H1 (cell line): ENCODE data around the gene OAT. TPM values are rescaled to one million over a fixed set of nuclear protein-coding genes. Genes with fewer than 3 reads are reported as not detected.

Source experiments
- CTCF ChIA-PET: fragments of 300-600 bp; sonication (Branson Sonifier 250); formaldehyde crosslinking; loops from one replicate; lab custom pipeline; 2021; ENCODE audit not compliant: partially characterized antibody; lab: Charles Lee
- POLR2A ChIA-PET: fragments of 300-600 bp; sonication (Branson Sonifier 250); formaldehyde crosslinking; loops from one replicate; lab custom pipeline; 2021; ENCODE audit warnings: inconsistent platforms; ENCODE audit not compliant: partially characterized antibody; lab: Charles Lee
- DNase-seq, 2 experiments: peaks; one replicate each; pipeline versions ENCODE4 v3.0.0 to v3.0.0-alpha.2; 2010 to 2022; ENCODE audit warnings: low spot score in 2 of 2, low read depth in 1 of 2, mixed read lengths in 1 of 2
- FAIRE-seq: peaks from 2 replicates; lab custom pipeline; 2011; peaks lifted over from hg19 to GRCh38; lab: Jason Lieb, UNC
- H2AFZ ChIP-seq: 2 replicates; pipeline ENCODE4 v1.8.1; 2012; ENCODE audit warnings: low read length, inconsistent platforms
- H2AK5ac ChIP-seq: 2 replicates; pipeline ENCODE4 v1.6.1; 2013; ENCODE audit warnings: low read depth, low read length
- H2BK120ac ChIP-seq: replicated peaks from 2 replicates; pipeline ENCODE3; 2013; ENCODE audit warnings: low read depth, low read length, inconsistent platforms
- H2BK12ac ChIP-seq: 2 replicates; pipeline ENCODE4 v1.6.1; 2013; ENCODE audit warnings: low read depth, low read length
- H2BK15ac ChIP-seq: 2 replicates; pipeline ENCODE4 v1.6.1; 2013; ENCODE audit warnings: low read length
- H2BK20ac ChIP-seq: 2 replicates; pipeline ENCODE4 v1.6.1; 2013; ENCODE audit warnings: low read length
- H2BK5ac ChIP-seq: 2 replicates; pipeline ENCODE4 v1.6.1; 2013; ENCODE audit warnings: low read depth, low read length
- H3K14ac ChIP-seq: 2 replicates; pipeline ENCODE4 v1.6.1; 2013; ENCODE audit warnings: inconsistent platforms; ENCODE audit not compliant: insufficient read length
- H3K18ac ChIP-seq: 2 replicates; pipeline ENCODE4 v1.6.1; 2013; ENCODE audit warnings: low read length; ENCODE audit errors: extremely low read depth
- H3K23ac ChIP-seq: 2 replicates; pipeline ENCODE4 v1.6.1; 2013; ENCODE audit warnings: inconsistent platforms; ENCODE audit not compliant: insufficient read length
- H3K23me2 ChIP-seq: 2 replicates; pipeline ENCODE4 v1.6.1; 2013; ENCODE audit warnings: low read depth, low read length
- H3K27ac ChIP-seq: 2 replicates; pipeline ENCODE4 v1.6.1; 2011; ENCODE audit warnings: low read depth, low read length, inconsistent platforms
- H3K27me3 ChIP-seq, 4 experiments: replicated peaks in 1 of 4; 1 replicate in 1 of 4; 2 replicates in 3 of 4; pipeline versions ENCODE4 v1.6.1 to v1.8.1; 2011 to 2013; ENCODE audit warnings: low read length in 3 of 4, mild to moderate bottlenecking in 3 of 4, inconsistent platforms in 2 of 4, mixed read lengths in 2 of 4, moderate library complexity in 1 of 4; ENCODE audit not compliant: control insufficient read depth in 3 of 4, insufficient read depth in 3 of 4; ENCODE audit errors: extremely low read depth in 1 of 4
- H3K36me3 ChIP-seq, 4 experiments: 2 replicates each; pipeline versions ENCODE4 v1.6.1 to v1.8.1; 2011 to 2013; ENCODE audit warnings: mild to moderate bottlenecking in 4 of 4, low read length in 3 of 4, moderate library complexity in 2 of 4, control low read depth in 1 of 4, inconsistent platforms in 1 of 4; ENCODE audit not compliant: insufficient read depth in 4 of 4, control insufficient read depth in 2 of 4
- H3K4ac ChIP-seq: replicated peaks from 2 replicates; pipeline ENCODE3; 2013; ENCODE audit warnings: low read length, low read depth, mixed read lengths, inconsistent platforms; ENCODE audit not compliant: insufficient read length
- H3K4me1 ChIP-seq, 4 experiments: replicated peaks in 1 of 4; 1 replicate in 1 of 4; 2 replicates in 3 of 4; pipeline versions ENCODE4 v1.6.1 to v1.8.1; 2011 to 2013; ENCODE audit warnings: low read length in 3 of 4, inconsistent platforms in 2 of 4, mixed read lengths in 1 of 4; ENCODE audit not compliant: insufficient read depth in 4 of 4, control insufficient read depth in 3 of 4
- H3K4me2 ChIP-seq, 2 experiments: 2 replicates each; pipeline versions ENCODE4 v1.6.1 to v1.8.1; 2011 to 2013; ENCODE audit warnings: low read depth in 2 of 2, low read length in 2 of 2, control low read depth in 1 of 2, inconsistent platforms in 1 of 2, mild to moderate bottlenecking in 1 of 2; ENCODE audit not compliant: insufficient read depth in 1 of 2
- H3K4me3 ChIP-seq, 4 experiments: fragments of 200-600, 300-600 bp in 1 of 4; sonication (generic), shearing (Covaris generic), sonication (Bioruptor Twin) in 1 of 4; 2 replicates each; pipeline versions ENCODE4 v1.5.1 to v1.8.1; 2011 to 2016; ENCODE audit warnings: low read length in 4 of 4, low read depth in 3 of 4, control low read depth in 2 of 4, inconsistent platforms in 2 of 4, mild to moderate bottlenecking in 2 of 4, mixed read lengths in 1 of 4, moderate library complexity in 1 of 4; ENCODE audit not compliant: insufficient read depth in 2 of 4; ENCODE audit errors: extremely low read depth in 1 of 4
- H3K56ac ChIP-seq: replicated peaks from 2 replicates; pipeline ENCODE3; 2013; ENCODE audit warnings: low read depth, mild to moderate bottlenecking, mixed read lengths, low read length, inconsistent platforms; ENCODE audit not compliant: insufficient read length
- H3K79me1 ChIP-seq: 2 replicates; pipeline ENCODE4 v1.6.1; 2013; ENCODE audit warnings: low read depth, low read length, control low read depth
- H3K79me2 ChIP-seq, 2 experiments: 2 replicates each; pipeline versions ENCODE4 v1.6.1 to v1.8.1; 2012 to 2013; ENCODE audit warnings: low read length in 2 of 2, mild to moderate bottlenecking in 2 of 2, inconsistent platforms in 1 of 2; ENCODE audit not compliant: insufficient read depth in 2 of 2, control insufficient read depth in 1 of 2
- H3K9ac ChIP-seq, 4 experiments: replicated peaks in 1 of 4; 1 replicate in 1 of 4; 2 replicates in 3 of 4; pipeline versions ENCODE4 v1.6.1 to v1.8.1; 2011 to 2013; ENCODE audit warnings: low read depth in 3 of 4, low read length in 3 of 4, control low read depth in 2 of 4, mild to moderate bottlenecking in 2 of 4, moderate library complexity in 2 of 4, inconsistent platforms in 1 of 4; ENCODE audit errors: extremely low read depth in 1 of 4
- H3K9me3 ChIP-seq, 2 experiments: 2 replicates each; pipeline versions ENCODE4 v1.6.1 to v1.8.1; 2012 to 2013; ENCODE audit warnings: mild to moderate bottlenecking in 2 of 2, moderate library complexity in 2 of 2, control low read depth in 1 of 2, inconsistent platforms in 1 of 2, low read depth in 1 of 2, low read length in 1 of 2, mixed read lengths in 1 of 2; ENCODE audit not compliant: insufficient read depth in 2 of 2
- H4K20me1 ChIP-seq, 2 experiments: replicated peaks in 1 of 2; 2 replicates each; pipeline versions ENCODE3 to v1.8.1; 2011 to 2013; ENCODE audit warnings: inconsistent platforms in 2 of 2, low read length in 2 of 2, mild to moderate bottlenecking in 1 of 2; ENCODE audit not compliant: insufficient read depth in 2 of 2, control insufficient read depth in 1 of 2
- H4K5ac ChIP-seq: 2 replicates; pipeline ENCODE4 v1.6.1; 2013; ENCODE audit warnings: low read length, low read depth, mixed read lengths, inconsistent platforms; ENCODE audit not compliant: insufficient read length
- H4K8ac ChIP-seq: 2 replicates; pipeline ENCODE4 v1.8.0; 2013; ENCODE audit warnings: mild to moderate bottlenecking, moderate library complexity, low read length, inconsistent platforms; ENCODE audit not compliant: insufficient read depth; ENCODE audit errors: extremely low read depth
- H4K91ac ChIP-seq: replicated peaks from 2 replicates; pipeline ENCODE3; 2013; ENCODE audit warnings: low read length, mixed read lengths, inconsistent platforms; ENCODE audit not compliant: insufficient read length
- CBX8 ChIP-seq: fragments of 300-800, 300-1000 bp; sonication (generic); IDR thresholded peaks from 2 replicates; pipeline ENCODE4 v1.7.1; 2016; ENCODE audit warnings: low read depth, low read length, borderline replicate concordance
- JUN ChIP-seq: IDR thresholded peaks from 2 replicates; pipeline ENCODE4 v1.6.1; 2011; ENCODE audit warnings: low read depth, mild to moderate bottlenecking, improper control_type of control experiment, low read length
- KDM1A ChIP-seq: fragments of 200-600, 300-600 bp; sonication (generic); IDR thresholded peaks from 2 replicates; pipeline ENCODE4 v1.7.1; 2016; ENCODE audit warnings: mild to moderate bottlenecking, low read length, borderline replicate concordance
- POLR2AphosphoS5 ChIP-seq: IDR thresholded peaks from 2 replicates; pipeline ENCODE4 v1.6.1; 2011; ENCODE audit warnings: low read depth, low read length
- RNF2 ChIP-seq: fragments of 200-900, 300-1000 bp; sonication (generic); IDR thresholded peaks from 2 replicates; pipeline ENCODE4 v1.7.1; 2016; ENCODE audit warnings: borderline replicate concordance, low read depth, mild to moderate bottlenecking, antibody characterized with exemption, low read length; ENCODE audit not compliant: poor library complexity, severe bottlenecking; ENCODE audit errors: missing control alignments
- SIN3A ChIP-seq, 2 experiments: IDR thresholded peaks in 1 of 2; conservative IDR thresholded peaks in 1 of 2; 2 replicates each; pipeline ENCODE4 v1.6.1; 2011 to 2012; ENCODE audit warnings: low read length in 2 of 2, improper control_type of control experiment in 1 of 2, low read depth in 1 of 2, mild to moderate bottlenecking in 1 of 2
- TCF12 ChIP-seq: IDR thresholded peaks from 2 replicates; pipeline ENCODE4 v1.6.1; 2011; ENCODE audit warnings: low read depth, mild to moderate bottlenecking, low read length
- WGBS, 2 experiments: shearing (Covaris generic) in 1 of 2; methylation state at CpG; one replicate each; pipeline versions ENCODE4 v1.1.6 to v1.1.7; 2013 to 2015; ENCODE audit warnings: low lambda C conversion rate in 2 of 2, mixed read lengths in 2 of 2, inconsistent platforms in 1 of 2, low coverage in 1 of 2, missing lambda C conversion rate in 1 of 2; ENCODE audit not compliant: insufficient replicate concordance in 2 of 2, insufficient coverage in 1 of 2, insufficient read length in 1 of 2; ENCODE audit errors: extremely low coverage in 1 of 2, missing lambda C conversion rate in 1 of 2; 5-methylcytosine and 5-hydroxymethylcytosine counted together
- polyA plus RNA-seq, 7 experiments: library from polyadenylated mRNA; depleted of rRNA in 3 of 7; stranded (reverse) in 5 of 7; unstranded in 2 of 7; fragments of >200 nt in 5 of 7; fragments of 200-250 nt in 2 of 7; gene quantifications; 1 replicate in 5 of 7; 2 replicates in 1 of 7; 4 replicates in 1 of 7; pipeline versions ENCODE4 v1.2.1 to v1.2.3, GENCODE V29; 2011 to 2013; ENCODE audit warnings: missing spikeins in 2 of 7, mixed read lengths in 2 of 7
- total RNA-seq: library from RNA; stranded (reverse); fragmentation: NEBNext Ultra II Directional; extraction: Animal tissue kit (Norgen Biotek cat#: 25700); gene quantifications from 2 replicates; pipeline ENCODE4 v1.2.1, GENCODE V29; 2021
- TF ChIP-seq, protein P1 (sequence below): IDR thresholded peaks from 2 replicates; pipeline ENCODE4 v1.6.1; 2012; ENCODE audit warnings: inconsistent platforms

Gene OAT
- total and polyA plus RNA-seq, 2 of the 8 experiments (the other 6 are each of a cell fraction or from before 2014, with no cell fraction given) = 67.8 to 121 TPM

DNA sequence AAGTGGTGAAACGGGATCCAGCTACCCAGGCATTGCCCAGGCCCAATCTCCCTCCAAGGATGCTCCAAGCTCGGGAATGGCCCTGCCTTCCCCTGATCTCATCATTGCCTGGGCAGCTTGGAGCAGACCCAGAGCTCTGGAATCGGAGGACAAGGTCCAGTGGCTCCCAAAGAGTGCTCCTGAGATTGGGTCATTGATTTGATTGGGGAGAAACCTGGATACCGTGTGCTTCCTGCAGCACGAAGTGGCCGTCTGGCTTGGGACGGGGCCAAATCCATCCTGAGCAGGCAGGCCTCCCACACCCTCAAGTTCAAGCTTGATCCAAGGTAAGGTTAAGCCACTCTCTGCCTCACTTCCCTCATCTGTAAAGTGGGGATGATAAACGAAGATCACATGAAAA, 69.9 kb downstream of the OAT start:
- Histone ChIP-seq H4K8ac (no peak overlapping the region), H2BK5ac (no peak overlapping the region), H2BK15ac (no peak overlapping the region), H2AFZ (no peak overlapping the region), H4K91ac (no peak overlapping the region), H3K18ac (no peak overlapping the region), H2BK20ac (no peak overlapping the region), H3K4me2 (no peak overlapping the region), H3K4me1 (no peaks in the 10 kb centered on the region; a peak in 1 of 7 replicates), H2BK120ac (no peak overlapping the region), H3K23me2 (no peaks in the 10 kb centered on the region), H2AK5ac (no peak overlapping the region), H3K4ac (no peak overlapping the region), H3K56ac (no peak overlapping the region), H3K36me3 (no peaks in the 10 kb centered on the region), H4K20me1 (no peaks in the 10 kb centered on the region), H3K27ac (no peak overlapping the region), H3K27me3 (no peaks in the 10 kb centered on the region), H2BK12ac (no peak overlapping the region; the same call in 1 of the 2 replicates), H3K4me3 (no peak overlapping the region), H3K79me1 (no peaks in the 10 kb centered on the region), H3K14ac (no peak overlapping the region), H3K9me3 (no peaks in the 10 kb centered on the region), H3K9ac (no peak overlapping the region), H3K79me2 (no peaks in the 10 kb centered on the region), H3K23ac (no peak overlapping the region), H4K5ac (no peak overlapping the region)
- POLR2A ChIA-PET = no interaction called here
- FAIRE-seq = no peak
- TF ChIP-seq TCF12 = no peak
- TF ChIP-seq SIN3A (conservative IDR thresholded peaks at IDR 0.05 in 1 of 2, IDR thresholded peaks at IDR 0.05 in 1 of 2; ENCODE audit: low read depth in 1 of 2, low read length in 2 of 2) = no peak
- TF ChIP-seq KDM1A = no peak
- no peak for TF ChIP-seq RNF2
- TF ChIP-seq CBX8 = no peak
- TF ChIP-seq POLR2AphosphoS5 = no peak
- TF ChIP-seq JUN = no peak
- TF ChIP-seq, protein P1, sequence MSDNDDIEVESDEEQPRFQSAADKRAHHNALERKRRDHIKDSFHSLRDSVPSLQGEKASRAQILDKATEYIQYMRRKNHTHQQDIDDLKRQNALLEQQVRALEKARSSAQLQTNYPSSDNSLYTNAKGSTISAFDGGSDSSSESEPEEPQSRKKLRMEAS = no peak
- CTCF ChIA-PET = interaction anchor here (0.7 to 3.3 kb wide), 26 partner anchors 11 to 375 kb away, joined by 3 to 23 read pairs (median 4); no protein-coding TSS in a partner anchor
- 84% methylated on average over 8 of the region's 8 CpGs; no CpG with 5 or more reads in 1 of the 2 experiments for whole genome bisulfite sequencing, 2 experiments
- no peak for DNase-seq
